HFFc6 (cell line): ENCODE measurements around the gene EBP. TPM values are rescaled to one million over a fixed set of nuclear protein-coding genes. Genes with fewer than 3 reads are reported as not detected.

Source experiments
- DNase-seq: peaks from one replicate; pipeline ENCODE4 v3.0.0-alpha.2; 2018
- H3K27ac Mint-ChIP-seq: 2 replicates; pipeline ENCODE4 v1.8.0; 2020; ENCODE audit warnings: mild to moderate bottlenecking, mixed read lengths
- H3K27me3 Mint-ChIP-seq: 2 replicates; pipeline ENCODE4 v1.8.0; 2021; ENCODE audit warnings: mild to moderate bottlenecking, moderate library complexity, mixed read lengths; ENCODE audit not compliant: insufficient read depth
- H3K36me3 Mint-ChIP-seq: 2 replicates; pipeline ENCODE4 v1.8.0; 2021; ENCODE audit warnings: low read depth, mixed read lengths
- H3K4me1 Mint-ChIP-seq: 2 replicates; pipeline ENCODE4 v1.8.0; 2020; ENCODE audit warnings: low read depth, mixed read lengths
- H3K4me3 Mint-ChIP-seq: 2 replicates; pipeline ENCODE4 v1.8.0; 2020; ENCODE audit warnings: mild to moderate bottlenecking, moderate library complexity, mixed read lengths
- H3K9me3 Mint-ChIP-seq: 2 replicates; pipeline ENCODE4 v1.8.0; 2020; ENCODE audit warnings: mild to moderate bottlenecking, mixed read lengths
- total RNA-seq, 6 experiments: library from RNA; stranded (reverse); fragmentation: NEBNext Ultra II Directional; extraction: Animal tissue kit (Norgen Biotek cat#: 25700); gene quantifications; 2 replicates in 1 of 6; 3 replicates in 5 of 6; pipeline ENCODE4 v1.2.3, GENCODE V29; 2021
- TF ChIP-seq, protein P1 (sequence below): fragments of 200-600 bp; sonication (generic); IDR thresholded peaks from 2 replicates; pipeline ENCODE4 v1.5.0; 2021; ENCODE audit warnings: antibody characterized with exemption, mild to moderate bottlenecking

The EBP gene
- total RNA-seq, 6 experiments from 2014 or later, result 26.0 to 42.2 (median 39.1) TPM

DNA sequence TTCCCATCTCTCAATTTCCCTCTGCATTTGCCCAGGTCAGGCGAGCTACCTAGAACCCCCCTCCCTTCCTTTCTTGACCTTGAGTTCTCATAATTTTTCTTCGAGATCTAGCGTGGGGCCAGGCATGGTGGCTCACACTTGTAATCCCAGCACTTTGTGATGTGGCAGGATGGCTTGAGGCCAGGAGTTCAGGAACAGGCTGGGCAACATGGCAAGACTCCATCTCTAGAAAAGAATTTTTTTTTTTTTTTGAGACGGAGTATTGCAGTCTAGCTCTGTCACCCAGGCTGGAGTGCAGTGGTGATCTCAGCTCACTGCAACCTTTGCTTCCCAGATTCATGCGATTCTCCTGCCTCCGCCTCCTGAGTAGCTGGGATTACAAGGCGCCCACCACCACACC lies 17.3 kb upstream of the EBP start:
- peaks cover 2% of the 10 kb centered on the region; the same call in 1 of the 2 replicates for H3K27me3 Mint-ChIP-seq
- peaks cover 1% of the 10 kb centered on the region; the same call in 1 of the 2 replicates for H3K4me1 Mint-ChIP-seq
- H3K4me3 Mint-ChIP-seq, result no peak overlapping the region
- no peaks in the 10 kb centered on the region for H3K9me3 Mint-ChIP-seq
- DNase-seq, result no peak
- H3K36me3 Mint-ChIP-seq, result no peaks in the 10 kb centered on the region
- H3K27ac Mint-ChIP-seq, result no peak overlapping the region
- TF ChIP-seq, protein P1, sequence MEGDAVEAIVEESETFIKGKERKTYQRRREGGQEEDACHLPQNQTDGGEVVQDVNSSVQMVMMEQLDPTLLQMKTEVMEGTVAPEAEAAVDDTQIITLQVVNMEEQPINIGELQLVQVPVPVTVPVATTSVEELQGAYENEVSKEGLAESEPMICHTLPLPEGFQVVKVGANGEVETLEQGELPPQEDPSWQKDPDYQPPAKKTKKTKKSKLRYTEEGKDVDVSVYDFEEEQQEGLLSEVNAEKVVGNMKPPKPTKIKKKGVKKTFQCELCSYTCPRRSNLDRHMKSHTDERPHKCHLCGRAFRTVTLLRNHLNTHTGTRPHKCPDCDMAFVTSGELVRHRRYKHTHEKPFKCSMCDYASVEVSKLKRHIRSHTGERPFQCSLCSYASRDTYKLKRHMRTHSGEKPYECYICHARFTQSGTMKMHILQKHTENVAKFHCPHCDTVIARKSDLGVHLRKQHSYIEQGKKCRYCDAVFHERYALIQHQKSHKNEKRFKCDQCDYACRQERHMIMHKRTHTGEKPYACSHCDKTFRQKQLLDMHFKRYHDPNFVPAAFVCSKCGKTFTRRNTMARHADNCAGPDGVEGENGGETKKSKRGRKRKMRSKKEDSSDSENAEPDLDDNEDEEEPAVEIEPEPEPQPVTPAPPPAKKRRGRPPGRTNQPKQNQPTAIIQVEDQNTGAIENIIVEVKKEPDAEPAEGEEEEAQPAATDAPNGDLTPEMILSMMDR, result no peak

DNA sequence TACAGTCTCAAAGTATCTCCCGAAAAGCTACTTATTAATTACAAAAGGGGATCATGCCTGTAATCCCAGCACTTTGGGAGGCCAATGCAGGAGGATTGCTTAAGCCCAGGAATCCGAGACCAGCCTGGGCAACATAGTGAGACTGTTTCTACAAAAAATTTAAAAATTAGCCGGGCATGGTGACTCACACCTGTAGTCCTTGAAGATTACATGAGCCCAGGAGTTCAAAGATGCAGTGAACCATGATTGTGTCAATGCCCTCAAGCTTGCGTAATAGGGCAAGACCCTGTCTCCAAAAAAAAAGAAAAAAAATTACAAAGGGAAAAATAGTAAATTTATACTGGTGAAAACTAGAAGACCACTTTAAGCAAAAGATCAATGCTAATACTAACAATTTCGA lies 16.1 kb upstream of the EBP start:
- H3K4me1 Mint-ChIP-seq, result peaks cover 8% of the 10 kb centered on the region; the same call in 1 of the 2 replicates
- no peaks in the 10 kb centered on the region for H3K36me3 Mint-ChIP-seq
- TF ChIP-seq, protein P1, result no peak
- H3K27me3 Mint-ChIP-seq, result peaks cover 2% of the 10 kb centered on the region
- H3K9me3 Mint-ChIP-seq, result no peaks in the 10 kb centered on the region
- H3K27ac Mint-ChIP-seq, result no peak overlapping the region
- DNase-seq, result no peak
- no peak overlapping the region for H3K4me3 Mint-ChIP-seq

DNA sequence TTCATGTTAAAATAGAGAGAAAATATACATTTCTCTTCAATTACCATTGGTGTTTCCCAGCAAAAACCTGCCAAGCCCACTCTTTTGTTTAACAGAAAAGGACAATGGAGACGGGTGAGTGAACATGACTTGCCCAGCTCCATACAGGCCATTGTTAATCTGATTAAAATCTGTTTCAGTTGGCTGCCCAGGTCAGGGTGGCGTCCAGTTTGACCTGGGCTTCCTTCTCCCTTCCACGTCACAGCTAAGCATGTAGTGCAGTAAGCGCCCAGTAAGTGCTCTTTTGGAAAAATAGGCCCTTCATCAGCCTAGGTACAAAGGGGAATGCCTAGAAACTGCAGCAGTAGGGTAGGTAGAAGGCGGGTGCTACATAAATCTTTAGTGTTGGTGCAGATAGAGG lies 14.4 kb upstream of the EBP start:
- Mint-ChIP-seq H3K9me3 (no peaks in the 10 kb centered on the region), H3K4me1 (peaks cover 8% of the 10 kb centered on the region; the same call in 1 of the 2 replicates), H3K4me3 (no peak overlapping the region), H3K36me3 (no peaks in the 10 kb centered on the region), H3K27me3 (peaks cover 2% of the 10 kb centered on the region), H3K27ac (no peak overlapping the region)
- DNase-seq, result no peak
- TF ChIP-seq, protein P1, result no peak

DNA sequence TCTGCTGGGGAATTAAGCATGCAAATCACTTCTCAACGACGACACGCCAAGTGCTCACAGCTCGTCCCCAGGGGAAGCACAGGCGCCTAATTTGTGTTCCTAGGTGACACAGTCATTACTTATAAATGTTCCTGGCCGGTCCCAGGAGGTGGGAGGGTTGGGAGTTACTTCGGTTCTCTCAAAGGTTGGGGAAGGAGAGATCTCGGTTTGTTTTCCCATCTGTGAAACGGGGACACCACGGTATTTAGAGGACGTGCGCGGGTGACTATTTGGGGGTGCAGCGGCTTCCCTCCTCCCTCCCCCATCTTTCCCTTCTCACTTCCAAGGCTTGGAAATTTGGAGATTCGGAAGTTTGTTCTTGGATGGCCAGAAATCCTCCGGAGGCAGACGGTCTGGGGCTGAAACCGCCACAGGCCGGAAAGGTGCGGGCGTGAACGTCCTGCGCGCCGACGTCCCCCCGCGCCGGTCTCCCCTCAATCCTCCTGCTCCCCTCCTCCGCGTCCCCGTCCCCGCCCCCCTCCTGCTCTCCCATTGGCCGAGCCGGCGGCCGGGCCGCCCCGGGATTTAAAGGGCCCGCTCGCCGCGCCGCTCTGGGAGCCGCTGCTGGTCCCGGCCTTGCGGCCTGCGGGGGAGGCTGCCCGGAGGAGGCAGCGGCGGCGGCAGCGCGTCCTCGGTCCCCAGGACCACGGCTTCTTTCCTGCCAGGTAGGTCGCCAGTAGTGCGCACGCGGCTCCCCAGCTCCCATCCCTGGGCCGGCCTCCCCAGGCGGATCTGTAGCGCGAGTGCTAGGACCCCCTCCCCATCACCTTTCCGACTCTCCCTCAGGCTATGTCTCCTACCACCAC lies 13.0 kb upstream of the EBP start, which contains the start of gene PORCN:
PORCN (plus strand) TSS at position 593 of the 845 bp plus-strand sequence. CDS start 829 bp downstream, outside the sequence.
- peak; percentile 27 for DNase-seq
- Mint-ChIP-seq H3K36me3 (no peaks in the 10 kb centered on the region), H3K9me3 (no peaks in the 10 kb centered on the region), H3K27ac (peak within 1 kb of the TSS; percentile 75), H3K4me1 (peaks cover 13% of the 10 kb centered on the region; the same call in 1 of the 2 replicates), H3K27me3 (peaks cover 2% of the 10 kb centered on the region), H3K4me3 (peak within 1 kb of the TSS; percentile 91)
- TF ChIP-seq, protein P1, result no peak

DNA sequence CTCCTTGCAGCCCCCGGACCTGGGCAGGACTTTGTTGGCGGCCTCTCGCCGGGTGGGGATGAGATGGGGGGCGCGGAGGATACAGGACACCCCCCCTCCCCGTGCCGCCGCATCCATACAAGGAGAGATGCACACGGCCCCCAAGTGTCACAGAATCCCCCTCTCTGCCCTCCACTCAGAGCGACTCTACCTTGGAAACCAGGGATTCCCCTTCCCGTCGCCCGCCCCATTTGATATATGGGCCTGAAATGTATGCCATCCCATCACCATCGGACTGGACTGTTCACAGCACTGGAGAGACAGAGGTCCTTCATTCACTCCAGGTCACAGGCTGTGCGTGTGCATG lies 12.4 kb upstream of the EBP start:
- H3K4me3 Mint-ChIP-seq, result peak overlapping the region; percentile 91
- TF ChIP-seq, protein P1, result no peak
- H3K9me3 Mint-ChIP-seq, result no peaks in the 10 kb centered on the region
- peaks cover under 1% of the 10 kb centered on the region for H3K27me3 Mint-ChIP-seq
- H3K4me1 Mint-ChIP-seq, result peaks cover 15% of the 10 kb centered on the region; the same call in 1 of the 2 replicates
- peak overlapping the region; percentile 75 for H3K27ac Mint-ChIP-seq
- no peak for DNase-seq
- no peaks in the 10 kb centered on the region for H3K36me3 Mint-ChIP-seq
